ENCODE data around the gene FAIM2.

The FAIM2 gene

DNA sequence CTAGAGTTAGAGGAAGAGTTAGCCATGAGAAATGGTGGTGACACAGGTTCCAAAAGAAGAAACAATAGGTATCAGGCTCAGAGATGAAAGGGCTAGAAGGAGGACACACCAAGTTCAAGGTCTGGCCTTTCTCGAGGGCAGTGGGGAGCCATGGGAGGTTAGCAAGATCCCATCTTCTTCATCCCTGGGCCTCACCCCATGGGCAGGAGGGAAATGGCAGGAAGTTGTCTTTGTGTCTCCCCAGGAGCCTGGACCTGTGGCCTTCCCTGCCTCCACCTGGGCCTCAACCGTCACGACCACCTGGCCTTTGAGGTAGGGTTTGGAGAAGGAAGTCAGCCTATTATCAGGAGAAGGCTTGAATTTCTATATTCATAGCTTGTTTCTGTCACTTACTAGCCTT, 41.0 kb upstream of the FAIM2 start:
- no peak for TF ChIP-seq ZNF274 (IDR thresholded peaks at IDR 0.05; ENCODE audit: low read depth, low read length)
- no peak overlapping the region for H3K4me3 ChIP-seq (ENCODE audit: low read length)

DNA sequence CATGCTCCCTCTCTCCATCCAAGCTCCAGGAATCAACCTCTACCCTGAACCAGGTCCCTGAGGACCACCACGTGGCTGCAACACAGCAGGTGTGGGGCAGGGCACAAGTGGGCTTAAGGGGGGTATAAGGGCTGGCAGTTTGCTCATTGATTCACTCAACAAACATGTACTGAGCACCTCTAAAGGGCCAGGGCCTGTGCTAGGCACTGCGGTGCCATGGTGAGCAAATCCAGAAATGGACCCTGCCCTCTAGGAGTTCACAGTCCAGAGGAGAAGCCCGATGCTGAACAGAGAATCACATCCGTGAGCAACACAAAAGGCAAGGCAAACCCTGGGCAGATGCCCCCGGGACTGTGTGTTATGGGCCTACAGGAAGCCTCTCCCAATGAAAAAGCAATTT, 40.3 kb upstream of the FAIM2 start:
- no peak overlapping the region for H3K4me3 ChIP-seq (ENCODE audit: low read length)
- TF ChIP-seq ZNF274 (IDR thresholded peaks at IDR 0.05; ENCODE audit: low read depth, low read length), result no peak

DNA sequence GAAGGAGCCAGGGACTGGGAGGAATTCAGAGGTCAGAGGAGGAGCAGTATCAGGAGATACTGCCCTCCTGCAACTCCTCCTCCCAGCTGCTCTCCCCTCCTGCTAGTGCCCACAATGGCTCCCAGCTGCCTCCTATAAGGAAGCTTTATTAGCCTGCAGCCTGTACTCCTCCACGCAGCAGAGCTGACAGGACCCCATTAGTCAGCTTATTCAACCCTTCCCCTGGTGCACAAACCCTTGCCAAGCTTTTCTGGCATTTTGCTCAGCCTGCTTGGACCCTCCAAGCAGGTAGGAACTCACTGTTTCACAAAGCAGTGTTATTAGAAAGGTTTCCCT, 39.9 kb upstream of the FAIM2 start:
- TF ChIP-seq ZNF274 (IDR thresholded peaks at IDR 0.05; ENCODE audit: low read depth, low read length), result no peak
- no peak overlapping the region for H3K4me3 ChIP-seq (ENCODE audit: low read length)

DNA sequence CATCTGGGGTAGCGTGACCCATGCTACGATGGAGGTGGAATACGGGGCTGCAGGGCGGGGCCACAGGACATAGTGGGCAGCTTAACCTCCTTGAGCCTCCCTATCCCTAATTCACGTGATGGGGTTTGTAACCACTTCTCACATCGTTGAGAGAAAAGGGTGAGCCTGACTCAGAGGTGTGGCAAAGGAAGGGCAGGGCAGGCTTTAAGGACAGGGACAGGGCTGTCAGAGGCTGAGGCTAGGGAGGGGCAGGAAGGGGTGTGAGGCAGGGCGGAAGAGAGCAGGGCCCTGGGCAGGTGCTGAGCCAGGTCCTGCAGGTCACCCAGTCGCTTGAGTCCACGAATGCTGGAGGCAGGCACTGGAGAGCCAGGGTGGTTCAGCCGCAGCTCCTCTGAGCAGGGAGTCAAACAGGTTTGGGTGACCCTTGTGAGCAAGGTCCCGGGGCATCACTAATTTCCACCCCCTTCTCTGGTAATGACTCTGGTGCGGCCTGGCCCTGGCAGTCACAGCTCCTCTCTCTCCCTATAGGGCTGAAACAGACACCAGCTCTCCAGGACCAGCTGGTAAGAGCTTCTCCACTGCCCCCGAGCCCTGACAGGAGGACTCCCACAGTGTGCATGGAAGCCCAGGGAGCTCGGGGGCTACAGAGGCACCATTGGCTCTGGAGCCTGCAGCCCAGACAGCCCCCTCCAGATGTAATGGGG, 39.4 kb upstream of the FAIM2 start:
- no peak for TF ChIP-seq ZNF274 (IDR thresholded peaks at IDR 0.05; ENCODE audit: low read depth, low read length)
- H3K4me3 ChIP-seq (ENCODE audit: low read length), result no peak overlapping the region

DNA sequence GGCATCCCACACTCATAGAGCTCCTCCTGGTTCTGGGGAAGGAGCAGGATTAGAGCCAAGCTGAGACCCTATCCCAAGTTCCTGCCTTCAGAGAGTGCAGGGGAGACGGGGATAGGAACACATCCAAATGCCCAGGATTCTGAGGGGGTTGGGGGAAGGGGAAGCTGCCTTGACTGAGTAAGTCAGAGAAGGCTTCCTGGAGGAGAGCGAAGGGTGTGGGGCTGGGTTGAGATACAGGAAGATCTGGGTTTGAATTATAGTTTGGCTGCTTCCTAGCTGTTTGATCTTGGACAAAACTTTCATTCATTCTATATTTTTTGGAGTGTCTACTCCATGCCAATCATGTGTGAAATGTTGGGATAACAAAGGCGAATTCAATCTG, 38.8 kb upstream of the FAIM2 start:
- no peak for TF ChIP-seq ZNF274 (IDR thresholded peaks at IDR 0.05; ENCODE audit: low read depth, low read length)
- H3K4me3 ChIP-seq (ENCODE audit: low read length), result no peak overlapping the region

DNA sequence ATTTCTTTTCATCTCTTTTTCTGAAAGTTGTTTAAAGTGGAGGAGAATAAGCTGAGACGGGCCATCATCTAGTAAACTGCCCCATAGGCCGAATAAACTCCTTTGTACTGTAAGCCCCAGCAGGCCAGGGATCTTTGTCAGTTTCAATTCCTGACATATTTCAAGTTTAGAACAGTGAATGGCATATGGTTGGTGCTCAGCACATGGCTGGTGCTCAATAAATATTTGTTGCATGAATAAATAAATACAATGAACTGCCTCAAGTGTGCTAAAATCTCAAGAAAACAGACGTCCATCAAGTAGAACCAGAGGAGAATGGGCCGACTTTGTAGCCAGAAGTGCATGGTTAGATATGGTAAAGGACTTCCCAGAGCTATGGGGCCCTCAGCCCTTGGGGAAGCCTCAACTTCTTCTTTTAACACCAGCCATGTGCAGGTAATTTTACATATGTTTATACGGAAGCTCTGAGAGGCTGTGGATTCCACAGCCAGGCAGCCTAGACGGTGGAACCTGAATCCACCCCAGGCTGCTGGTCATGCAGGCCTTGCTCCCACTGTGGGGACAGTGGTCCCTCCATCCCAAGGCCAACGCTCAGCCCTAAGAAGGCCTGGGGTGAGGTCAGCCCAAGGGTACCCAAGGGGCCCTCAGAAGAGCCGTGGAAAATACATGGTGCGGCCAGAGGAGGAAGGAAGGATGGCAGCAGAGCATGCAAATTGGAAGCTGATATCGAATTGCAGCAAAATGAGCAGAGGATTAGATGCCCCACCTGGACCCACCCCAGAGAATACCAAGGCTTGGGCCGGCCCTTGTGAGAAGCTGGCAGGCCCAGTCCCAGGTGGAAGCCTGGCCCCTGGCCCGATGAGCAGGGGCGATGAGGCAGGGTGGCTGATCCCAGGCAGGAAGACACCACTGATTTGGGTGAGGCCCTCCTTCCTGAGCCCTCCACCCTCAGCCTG, 38.1 kb upstream of the FAIM2 start:
- H3K4me3 ChIP-seq (ENCODE audit: low read length), result no peak overlapping the region
- no peak for TF ChIP-seq ZNF274 (IDR thresholded peaks at IDR 0.05; ENCODE audit: low read depth, low read length)

DNA sequence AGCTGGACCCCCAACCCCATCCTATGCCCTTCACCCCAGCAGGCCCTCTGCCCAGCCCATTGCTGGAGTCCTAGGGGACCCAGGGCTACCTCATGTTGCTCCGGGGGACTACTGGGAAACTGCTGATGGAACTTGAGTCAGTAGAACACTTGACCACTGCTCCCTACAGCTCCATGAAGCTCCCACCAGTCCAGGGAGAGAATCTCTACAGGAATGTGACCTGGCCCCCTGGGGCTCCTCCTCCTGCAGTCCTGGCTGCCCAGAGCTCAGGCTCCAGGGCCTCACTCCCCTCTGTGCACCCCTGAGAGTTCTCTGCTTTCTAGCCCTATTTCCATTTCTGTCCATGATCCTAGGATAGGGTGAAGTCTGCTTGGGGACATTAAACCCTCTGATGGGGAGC, 36.0 kb upstream of the FAIM2 start:
- H3K4me3 ChIP-seq (ENCODE audit: low read length), result no peak overlapping the region
- TF ChIP-seq ZNF274 (IDR thresholded peaks at IDR 0.05; ENCODE audit: low read depth, low read length), result no peak

DNA sequence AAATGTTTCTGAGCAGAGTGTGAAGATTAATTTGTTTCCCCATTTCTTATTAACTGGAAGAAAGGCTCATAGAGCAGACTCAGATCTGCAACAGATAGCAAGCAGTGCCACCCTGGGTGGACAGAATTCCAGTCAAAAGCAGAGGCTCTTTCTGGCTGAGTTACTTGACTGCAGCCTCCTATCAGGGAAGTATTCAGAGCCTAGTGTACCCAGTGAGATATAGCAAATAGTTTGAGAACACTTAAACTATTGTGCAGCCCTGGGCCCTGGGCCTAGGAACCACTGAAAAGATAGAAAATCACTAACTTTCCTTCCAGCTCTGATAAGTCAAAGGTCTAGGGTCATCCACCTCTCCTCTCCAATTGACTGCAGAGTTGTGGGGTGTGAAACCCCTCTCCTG, 35.6 kb upstream of the FAIM2 start:
- TF ChIP-seq ZNF274 (IDR thresholded peaks at IDR 0.05; ENCODE audit: low read depth, low read length), result no peak
- H3K4me3 ChIP-seq (ENCODE audit: low read length), result no peak overlapping the region

DNA sequence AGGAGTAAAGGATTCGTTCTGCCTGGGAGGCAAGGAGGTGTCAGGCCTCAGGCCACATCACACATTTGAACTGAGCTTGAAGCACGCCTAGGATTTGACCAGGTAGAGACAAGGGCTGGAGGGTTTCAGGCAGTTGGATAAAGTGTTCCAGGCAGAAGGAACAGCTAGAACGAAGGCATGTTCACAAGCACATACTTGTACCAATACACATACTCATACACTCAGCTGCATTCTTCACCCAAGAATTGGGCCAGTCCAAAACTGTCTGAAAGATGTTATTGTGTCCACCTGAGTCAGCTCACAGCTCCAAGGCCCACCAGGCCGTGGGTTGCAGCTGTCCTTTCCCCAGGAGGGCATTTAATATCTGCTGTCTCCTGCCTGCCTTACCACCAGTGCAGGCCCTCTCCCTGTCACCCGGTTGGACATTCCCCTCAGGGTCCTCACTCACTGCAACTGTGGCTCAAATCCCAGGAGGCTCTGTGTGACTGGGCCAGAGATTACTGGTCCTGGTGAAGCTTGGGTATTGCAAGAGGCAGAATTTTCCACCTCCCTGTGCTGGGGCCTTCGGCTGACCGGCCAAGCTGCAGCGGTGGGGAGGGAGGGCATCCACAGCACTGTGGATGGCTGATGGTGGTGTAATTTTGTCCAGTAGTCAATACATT, 34.1 kb upstream of the FAIM2 start:
- no peak overlapping the region for H3K4me3 ChIP-seq (ENCODE audit: low read length)
- no peak for TF ChIP-seq ZNF274 (IDR thresholded peaks at IDR 0.05; ENCODE audit: low read depth, low read length)

DNA sequence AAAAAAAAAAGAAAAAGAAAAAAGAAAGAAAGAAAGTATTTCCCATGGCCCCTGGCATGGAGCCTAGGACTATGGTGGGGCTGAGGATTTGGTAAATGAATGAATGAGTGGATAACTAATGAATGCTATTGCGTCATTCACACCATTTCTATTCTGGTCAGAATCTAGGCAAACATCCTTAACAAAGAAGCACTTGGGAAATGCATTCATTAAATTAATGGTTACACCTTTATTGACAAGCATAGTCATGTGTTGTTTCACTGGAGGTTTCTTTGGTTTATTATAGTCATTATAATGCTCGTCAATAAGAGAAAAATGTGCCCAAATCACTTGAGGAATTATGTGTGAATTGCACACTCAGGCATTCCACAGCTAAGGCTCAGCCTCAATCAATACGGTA, 33.2 kb upstream of the FAIM2 start:
- no peak for TF ChIP-seq ZNF274 (IDR thresholded peaks at IDR 0.05; ENCODE audit: low read depth, low read length)
- no peak overlapping the region for H3K4me3 ChIP-seq (ENCODE audit: low read length)

DNA sequence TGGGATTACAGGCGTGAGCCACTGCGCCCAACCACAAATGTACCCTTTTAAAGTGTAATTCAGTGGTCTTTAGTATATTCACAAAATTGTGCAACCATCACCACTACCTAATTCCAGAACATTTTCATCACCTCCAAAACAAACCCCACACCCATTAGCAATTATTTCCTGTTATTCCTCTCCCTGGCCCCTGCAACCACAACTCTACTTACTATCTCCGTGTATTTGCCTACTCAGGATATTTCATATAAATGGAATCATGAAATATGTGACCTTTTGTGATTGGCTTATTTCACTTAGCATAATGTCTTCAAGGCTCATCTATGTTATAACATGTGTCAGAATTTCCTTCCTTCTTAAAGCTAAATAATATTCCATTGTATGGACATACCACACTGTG, 30.8 kb upstream of the FAIM2 start:
- no peak for TF ChIP-seq ZNF274 (IDR thresholded peaks at IDR 0.05; ENCODE audit: low read depth, low read length)
- no peak overlapping the region for H3K4me3 ChIP-seq (ENCODE audit: low read length)

DNA sequence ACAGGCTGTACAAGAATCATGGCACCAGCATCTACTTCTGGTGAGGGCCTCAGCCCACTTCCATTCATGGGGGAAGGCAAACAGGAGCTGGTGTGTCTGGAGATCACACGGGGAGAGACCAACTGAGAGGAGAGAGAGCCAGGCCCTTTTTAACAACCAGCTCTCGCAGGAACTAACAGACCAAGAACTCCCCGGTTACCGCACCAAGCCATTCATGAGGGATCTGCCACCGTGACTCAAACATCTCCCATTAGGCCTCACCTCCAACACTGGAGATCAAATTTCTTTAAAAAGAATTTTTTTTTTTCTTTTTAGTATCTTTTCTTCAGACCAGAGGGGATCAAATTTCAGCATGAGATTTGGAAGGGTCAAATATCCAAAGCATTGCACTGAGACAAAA, 30.1 kb upstream of the FAIM2 start:
- no peak for TF ChIP-seq ZNF274 (IDR thresholded peaks at IDR 0.05; ENCODE audit: low read depth, low read length)
- no peak overlapping the region for H3K4me3 ChIP-seq (ENCODE audit: low read length)

DNA sequence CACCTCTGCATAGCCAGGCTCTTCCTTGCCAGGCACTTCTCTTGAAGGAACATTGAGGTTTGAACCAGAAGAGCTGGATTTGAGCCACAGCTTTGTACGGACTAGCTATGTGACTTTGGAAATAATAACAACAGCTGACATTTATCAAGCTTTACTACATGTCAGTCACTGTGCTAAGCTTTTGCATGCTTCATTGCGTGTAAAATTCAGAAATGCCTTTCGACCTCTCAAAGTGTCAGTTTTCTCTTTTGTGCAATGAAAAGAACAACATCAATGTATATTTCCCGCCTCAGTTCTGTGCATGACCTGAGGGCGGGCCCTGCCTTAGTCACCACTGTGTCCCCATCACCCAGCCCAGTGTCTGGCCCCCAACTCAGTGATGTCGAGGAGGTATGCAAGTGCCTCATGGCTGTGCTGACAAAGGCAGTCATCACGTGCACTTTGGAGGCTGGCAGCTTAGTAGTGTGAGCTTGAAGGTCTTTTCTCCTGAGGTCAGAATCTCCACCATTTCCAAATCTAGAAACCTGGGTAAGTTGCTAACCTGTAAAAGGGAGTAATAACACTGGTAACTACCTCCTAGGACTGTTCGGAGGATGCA, 28.9 kb upstream of the FAIM2 start:
- no peak for TF ChIP-seq ZNF274 (IDR thresholded peaks at IDR 0.05; ENCODE audit: low read depth, low read length)
- no peak overlapping the region for H3K4me3 ChIP-seq (ENCODE audit: low read length)

DNA sequence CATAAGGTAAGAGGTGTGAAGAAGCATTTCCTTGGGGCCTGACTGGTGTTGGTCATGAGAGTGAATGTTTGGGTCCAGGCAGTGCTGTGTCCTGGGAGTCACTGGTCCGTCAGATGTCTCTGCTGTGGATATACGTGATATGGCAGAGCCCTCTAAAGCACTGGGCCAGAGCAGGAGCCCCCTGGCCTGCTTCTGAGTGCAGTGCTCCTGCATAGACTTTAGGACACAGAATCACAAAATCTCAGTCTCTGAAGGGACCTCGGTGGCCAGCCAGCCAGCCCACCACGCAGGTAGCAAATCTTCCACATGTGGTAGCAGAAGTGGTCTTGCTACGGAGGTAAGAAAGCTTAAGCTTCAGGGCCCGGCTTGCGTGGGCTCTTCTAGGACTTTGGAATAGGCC, 28.3 kb upstream of the FAIM2 start:
- no peak for TF ChIP-seq ZNF274 (IDR thresholded peaks at IDR 0.05; ENCODE audit: low read depth, low read length)
- H3K4me3 ChIP-seq (ENCODE audit: low read length), result no peak overlapping the region
